CD4-positive, alpha-beta T cell treated with Interleukin-6 at 100 ng/mL for 8 hours (primary cell): ENCODE data around the gene MCF2L2.

Experiments
- DNase-seq: peaks from one replicate; pipeline ENCODE4 v3.0.0-alpha.2; 2020; ENCODE audit warnings: mixed read lengths, low spot score

Gene MCF2L2

GRCh38 chr3:183327343-183327742, 101.1 kb downstream of the MCF2L2 start:
- no peak for DNase-seq

DNA sequence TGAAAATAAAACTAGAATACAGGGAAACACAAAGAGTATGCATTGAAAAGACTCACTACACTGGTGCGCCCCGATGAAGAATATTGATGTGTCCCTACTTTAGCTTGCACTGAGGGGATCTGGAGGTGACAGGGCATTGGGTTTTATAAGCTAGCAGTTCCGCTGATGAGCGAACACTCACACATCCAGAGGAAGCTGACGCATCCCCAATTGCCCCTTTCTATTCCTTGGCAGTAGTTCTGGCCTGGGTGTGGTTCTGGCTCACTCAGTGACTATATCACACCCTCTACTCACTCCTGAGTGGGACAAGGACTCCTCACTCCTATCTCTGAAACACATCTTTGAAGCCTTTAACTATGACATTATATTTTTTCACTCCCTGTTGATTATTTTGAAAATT, 104.3 kb downstream of the MCF2L2 start:
- DNase-seq, result no peak

- DNase-seq, result no peak
Observed at GRCh38 chr3:183319371-183319770, 109.0 kb downstream of the MCF2L2 start.

DNA sequence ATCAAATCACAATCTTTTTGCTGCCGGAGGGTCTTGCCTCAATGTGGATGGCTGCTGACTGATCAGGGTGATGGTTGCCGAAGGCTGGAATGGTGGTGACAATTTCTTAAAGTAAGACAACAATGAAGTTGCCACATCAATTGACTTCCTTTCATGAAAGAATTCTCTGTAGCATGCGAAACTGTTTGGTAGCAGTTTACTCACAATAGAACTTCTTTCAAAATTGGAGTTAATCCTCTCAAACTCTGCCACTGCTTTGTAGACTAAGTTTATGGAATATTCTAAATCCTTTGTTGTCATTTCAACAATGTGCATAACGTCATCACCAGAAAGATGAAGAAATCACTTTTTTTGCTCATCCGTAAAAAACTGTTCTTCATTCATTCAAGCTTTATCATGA, 109.5 kb downstream of the MCF2L2 start:
- no peak for DNase-seq

DNA sequence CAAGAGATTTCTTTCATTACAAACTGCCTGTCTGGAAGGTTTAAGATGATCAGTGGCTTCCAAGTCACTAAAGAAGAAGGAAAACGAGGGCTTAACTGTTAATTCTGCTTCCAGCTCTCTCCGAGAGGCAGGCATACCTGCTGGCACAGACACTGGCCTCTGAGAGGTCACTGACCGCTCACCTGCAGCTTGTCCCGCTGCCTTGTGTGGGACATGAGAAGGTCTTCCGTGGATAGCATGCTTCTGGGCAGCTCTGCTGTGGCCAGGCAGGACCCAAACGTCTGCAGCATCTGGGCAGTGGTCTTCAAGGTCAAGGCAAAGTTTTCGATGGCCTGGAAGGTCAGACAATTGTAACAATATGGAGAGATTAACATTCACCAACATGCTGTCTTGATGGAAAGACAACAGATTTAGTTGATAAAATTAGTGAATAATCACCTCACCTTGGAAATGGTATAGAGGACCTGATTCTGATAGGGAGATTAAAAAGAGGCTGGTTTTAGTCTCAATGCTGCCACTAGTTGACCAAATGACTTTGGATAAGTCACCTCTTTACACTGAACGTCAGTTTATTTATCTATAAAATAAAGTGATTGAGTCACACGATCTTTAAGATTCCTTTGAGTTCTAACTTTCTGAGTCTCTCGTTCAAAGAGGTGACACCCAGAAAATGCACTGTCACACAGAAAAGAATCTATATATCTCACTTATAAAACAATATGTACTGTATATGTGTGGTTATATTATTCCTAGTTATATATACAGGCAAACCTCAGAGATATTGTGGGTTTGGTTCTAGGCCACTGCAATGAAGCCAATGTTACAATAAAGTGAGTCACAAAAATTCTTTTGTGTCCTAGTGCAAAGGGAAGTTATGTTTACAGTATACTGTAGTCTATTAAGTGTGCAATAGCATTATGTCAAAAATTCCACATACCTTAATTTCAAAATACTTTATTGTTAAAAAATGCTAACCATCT, 110.2 kb downstream of the MCF2L2 start:
- DNase-seq, result no peak

DNA sequence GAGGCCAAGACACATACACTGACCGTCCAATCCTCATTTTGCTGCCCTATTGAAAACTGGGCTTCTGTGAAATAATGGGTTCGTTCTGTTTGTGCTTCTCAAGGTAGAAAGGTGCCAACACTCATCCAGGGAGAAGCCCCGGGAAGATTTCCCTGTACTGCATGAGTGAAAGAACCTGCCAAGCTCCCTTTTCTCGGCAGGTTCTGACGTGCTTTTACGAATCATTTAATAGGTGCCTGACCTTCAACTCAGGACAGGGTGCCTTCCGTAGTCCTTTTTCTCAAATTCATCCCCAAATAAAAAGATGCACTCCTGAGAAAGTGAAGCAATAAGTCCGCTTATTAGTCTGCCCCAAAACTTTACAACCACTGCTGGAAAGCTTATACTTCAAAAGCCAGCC, 111.1 kb downstream of the MCF2L2 start:
- no peak for DNase-seq

GRCh38 chr3:183315739-183316138, 112.7 kb downstream of the MCF2L2 start:
- no peak for DNase-seq

- no peak for DNase-seq
Observed at GRCh38 chr3:183313764-183314163, 114.7 kb downstream of the MCF2L2 start.

DNA sequence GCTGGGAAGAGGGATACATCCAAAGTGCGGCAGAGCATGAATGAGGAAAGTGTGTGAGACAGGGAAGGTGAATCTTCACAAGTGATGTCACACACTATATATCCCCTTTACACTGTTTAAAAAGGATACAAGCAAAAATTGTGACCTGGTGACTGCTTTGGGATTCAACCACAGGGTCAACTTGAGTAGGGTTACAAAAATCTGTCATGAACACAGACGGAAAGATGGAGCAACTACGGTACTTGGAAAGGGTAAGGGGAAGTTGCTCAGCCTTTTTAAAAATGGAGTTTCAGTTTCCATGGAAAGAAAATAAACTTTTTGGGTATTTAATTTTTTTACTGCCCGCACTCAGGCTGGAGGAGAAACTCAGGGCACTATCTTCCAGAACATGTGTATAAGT, 115.1 kb downstream of the MCF2L2 start:
- no peak for DNase-seq

DNA sequence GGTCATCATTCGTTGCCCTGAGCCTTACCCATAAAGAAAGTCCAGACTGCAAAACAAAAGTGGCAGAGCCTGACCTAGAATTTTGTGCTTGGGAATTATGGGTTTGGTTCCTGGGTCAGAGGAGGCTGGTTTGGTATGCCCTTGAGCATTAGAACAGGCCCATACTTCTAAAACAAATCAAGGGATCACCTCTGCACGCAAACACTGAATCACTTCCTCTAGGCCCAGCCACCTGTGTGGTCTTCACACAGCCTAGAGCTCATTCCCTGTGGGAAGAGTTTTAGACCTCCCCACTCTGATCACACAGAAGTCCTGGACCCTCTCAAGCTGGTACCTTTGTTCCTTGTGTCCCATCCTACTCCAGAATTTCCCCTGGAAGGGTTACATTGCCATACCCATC, 116.0 kb downstream of the MCF2L2 start:
- no peak for DNase-seq

GRCh38 chr3:183310936-183311335, 117.5 kb downstream of the MCF2L2 start:
- no peak for DNase-seq

DNA sequence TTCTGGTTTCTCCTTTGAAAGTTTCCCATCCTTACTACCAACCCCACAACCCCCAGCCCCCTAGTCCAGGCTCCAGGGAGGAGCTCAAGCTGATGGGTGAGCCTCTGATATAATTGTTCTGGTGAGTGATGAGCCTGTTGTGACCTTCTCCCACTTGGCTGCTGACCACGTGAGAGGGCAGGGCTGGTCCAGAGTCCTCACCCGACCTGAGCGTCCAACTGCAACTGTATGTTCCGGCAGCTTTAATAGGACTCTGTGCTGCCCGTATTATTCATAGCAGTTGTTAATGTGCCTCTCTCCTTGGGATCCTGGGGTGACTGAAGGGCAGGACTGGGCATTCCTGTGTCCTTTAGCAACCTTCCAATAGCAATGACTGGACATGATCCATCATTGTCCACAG, 119.1 kb downstream of the MCF2L2 start:
- no peak for DNase-seq

- no peak for DNase-seq
Observed at GRCh38 chr3:183308751-183309150, 119.7 kb downstream of the MCF2L2 start.

DNA sequence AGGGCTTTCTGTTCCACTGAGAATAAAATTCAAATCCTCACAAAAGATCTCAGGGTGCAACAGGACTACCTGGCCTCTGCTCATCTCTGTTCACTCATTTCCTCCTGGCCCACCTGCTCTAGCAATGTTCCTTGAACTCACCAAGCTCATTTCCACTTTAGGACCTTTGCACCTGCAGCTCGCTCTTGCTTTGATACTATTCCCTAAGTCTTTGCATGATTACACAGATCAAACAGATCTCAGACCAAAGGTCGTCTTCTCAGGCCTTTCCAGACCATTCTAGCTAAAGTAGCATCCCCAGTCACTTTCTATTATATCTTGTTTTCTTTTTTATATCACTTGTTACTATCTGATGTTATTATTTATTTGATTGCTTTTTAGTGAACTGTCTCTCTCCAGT, 120.7 kb downstream of the MCF2L2 start:
- no peak for DNase-seq

DNA sequence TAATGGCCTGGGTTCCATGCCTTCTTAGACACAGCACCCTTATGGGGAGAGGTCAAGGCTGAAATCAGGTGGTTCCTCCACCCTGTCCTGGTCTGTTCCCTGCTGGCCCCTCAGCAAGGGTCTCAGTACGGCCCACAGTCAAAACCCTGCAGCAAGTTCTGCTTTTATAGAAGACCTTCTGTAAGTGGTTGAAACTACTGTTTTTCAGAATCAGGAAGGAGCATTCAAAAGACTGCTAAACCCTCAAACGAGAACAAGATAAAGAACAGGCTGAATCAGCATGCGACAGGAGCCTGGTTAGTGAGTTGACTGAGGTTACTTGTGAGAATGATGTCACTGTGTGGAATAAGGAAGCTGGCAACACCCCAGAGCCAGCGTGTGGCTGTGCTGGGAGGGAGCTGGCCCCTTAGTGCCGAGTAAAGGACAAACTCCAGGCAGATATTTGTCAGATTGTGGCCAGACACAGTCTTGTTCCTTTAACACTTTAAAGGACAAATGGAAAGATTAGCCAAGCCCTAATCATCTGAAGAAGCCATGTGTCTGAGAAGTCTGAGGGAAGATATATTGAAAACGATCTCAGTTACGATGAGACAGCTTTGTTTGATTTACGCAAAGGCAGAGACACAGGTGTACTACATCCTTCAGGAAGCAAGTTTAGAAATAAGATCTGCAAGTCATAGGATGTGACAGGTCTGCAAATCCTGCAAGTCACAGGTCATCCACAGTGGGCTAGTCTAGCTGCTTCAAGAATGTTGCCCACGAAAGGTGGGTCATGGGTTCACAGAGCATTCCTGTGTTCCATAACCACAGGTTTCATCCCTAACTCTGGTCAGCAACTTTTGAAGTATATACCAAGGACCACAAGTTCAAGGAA, 121.4 kb downstream of the MCF2L2 start:
- peak; percentile 11 for DNase-seq

- no peak for DNase-seq
Observed at GRCh38 chr3:183303690-183304089, 124.7 kb downstream of the MCF2L2 start.

DNA sequence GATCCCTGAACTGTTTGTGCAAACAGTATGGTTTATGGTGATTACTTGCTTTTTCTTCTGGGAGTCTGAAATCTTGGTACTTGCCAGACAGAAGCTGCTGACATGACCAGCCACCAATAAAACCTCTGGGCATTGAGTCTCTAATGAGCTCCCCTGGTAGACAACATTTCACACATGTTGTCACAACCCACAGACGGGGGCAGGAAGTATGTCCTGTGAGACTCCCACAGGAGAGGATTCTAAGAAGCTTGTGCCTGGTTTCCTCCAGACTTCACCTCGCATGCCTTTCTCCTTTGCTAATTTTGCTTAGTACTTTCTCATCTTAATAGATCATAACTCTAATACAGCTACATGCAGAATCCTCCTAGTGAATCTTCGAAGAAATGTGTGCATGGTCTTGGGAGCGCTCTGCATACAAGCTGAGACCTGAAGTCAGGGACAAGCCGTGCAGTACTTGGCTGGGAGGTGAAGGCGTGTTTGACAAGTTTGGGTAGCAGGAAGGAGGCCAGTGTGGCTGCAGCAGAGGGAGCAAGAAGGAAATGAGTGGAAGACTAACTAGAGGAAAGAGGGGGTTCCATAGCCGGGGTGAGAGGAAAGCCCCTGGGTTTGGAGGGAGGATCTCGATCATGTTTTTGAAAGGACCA, 126.4 kb downstream of the MCF2L2 start:
- DNase-seq, result no peak

GRCh38 chr3:183300996-183301562, 127.3 kb downstream of the MCF2L2 start:
- no peak for DNase-seq

GRCh38 chr3:183299976-183300375, 128.4 kb downstream of the MCF2L2 start:
- DNase-seq, result no peak

DNA sequence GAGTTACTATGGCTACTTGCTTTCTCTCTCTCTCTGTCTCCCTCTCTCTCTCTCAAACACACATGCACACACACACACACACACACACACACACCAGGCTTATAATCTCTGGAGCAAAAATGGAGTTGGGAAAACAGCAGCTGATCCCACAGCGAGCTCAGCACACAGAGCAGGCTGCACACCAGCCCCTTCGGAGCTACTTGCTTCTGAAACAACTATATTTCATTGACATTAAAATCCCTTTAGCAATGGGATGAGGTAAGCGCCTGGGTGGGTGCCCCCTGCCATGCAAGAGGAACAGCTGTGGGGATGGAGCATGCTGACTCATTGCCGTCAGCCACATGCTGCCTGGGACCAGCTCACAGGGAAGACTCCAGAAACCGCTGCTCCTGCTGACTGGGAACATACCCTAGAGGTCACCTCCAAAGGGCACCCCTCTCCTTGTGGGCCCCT, 129.7 kb downstream of the MCF2L2 start:
- no peak for DNase-seq

GRCh38 chr3:183296944-183297343, 131.5 kb downstream of the MCF2L2 start:
- no peak for DNase-seq

DNA sequence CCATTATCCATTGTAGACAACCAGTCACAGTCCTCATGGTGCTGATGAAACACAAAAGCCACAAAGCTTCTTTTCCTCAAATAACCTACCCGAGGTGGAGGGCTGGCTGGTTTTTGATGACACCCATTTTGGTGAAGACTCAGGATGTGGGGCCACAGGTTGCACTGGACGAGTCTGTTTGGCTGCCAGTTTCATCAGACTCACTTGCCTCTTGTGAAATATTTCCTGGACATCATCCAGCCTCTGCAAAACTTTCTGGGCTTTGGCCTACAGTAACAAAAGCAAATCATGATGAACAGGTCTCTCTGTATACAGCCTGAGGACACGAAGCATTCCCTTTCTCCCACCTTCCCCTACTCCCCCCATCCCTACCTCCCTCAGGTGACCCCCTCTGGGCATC, 133.2 kb downstream of the MCF2L2 start:
- no peak for DNase-seq
